ENCODE results near the gene PLA2G2C.

GRCh38 chr1:20115479-20115878, 70.8 kb downstream of the PLA2G2C start:
- TF ChIP-seq, protein P1, sequence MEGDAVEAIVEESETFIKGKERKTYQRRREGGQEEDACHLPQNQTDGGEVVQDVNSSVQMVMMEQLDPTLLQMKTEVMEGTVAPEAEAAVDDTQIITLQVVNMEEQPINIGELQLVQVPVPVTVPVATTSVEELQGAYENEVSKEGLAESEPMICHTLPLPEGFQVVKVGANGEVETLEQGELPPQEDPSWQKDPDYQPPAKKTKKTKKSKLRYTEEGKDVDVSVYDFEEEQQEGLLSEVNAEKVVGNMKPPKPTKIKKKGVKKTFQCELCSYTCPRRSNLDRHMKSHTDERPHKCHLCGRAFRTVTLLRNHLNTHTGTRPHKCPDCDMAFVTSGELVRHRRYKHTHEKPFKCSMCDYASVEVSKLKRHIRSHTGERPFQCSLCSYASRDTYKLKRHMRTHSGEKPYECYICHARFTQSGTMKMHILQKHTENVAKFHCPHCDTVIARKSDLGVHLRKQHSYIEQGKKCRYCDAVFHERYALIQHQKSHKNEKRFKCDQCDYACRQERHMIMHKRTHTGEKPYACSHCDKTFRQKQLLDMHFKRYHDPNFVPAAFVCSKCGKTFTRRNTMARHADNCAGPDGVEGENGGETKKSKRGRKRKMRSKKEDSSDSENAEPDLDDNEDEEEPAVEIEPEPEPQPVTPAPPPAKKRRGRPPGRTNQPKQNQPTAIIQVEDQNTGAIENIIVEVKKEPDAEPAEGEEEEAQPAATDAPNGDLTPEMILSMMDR (IDR thresholded peaks at IDR 0.05), result no peak
- TF ChIP-seq EP300 (IDR thresholded peaks at IDR 0.05), result no peak
- TF ChIP-seq POLR2A (IDR thresholded peaks at IDR 0.05), result no peak
- TF ChIP-seq POLR2AphosphoS5 (IDR thresholded peaks at IDR 0.05), result no peak
